NCI-H2196 (cell line): ENCODE results near the gene MYH11.
"Not testable (repeated sequence)": the region's sequence is repeated elsewhere in the genome, so short reads cannot be mapped to it uniquely, and the experiment has no call there.

Experiments
- DNase-seq: peaks from one replicate; lab custom pipeline; 2025; ENCODE audit not compliant: unreplicated experiment; lab: John Stamatoyannopoulos, UW

MYH11 gene

DNA sequence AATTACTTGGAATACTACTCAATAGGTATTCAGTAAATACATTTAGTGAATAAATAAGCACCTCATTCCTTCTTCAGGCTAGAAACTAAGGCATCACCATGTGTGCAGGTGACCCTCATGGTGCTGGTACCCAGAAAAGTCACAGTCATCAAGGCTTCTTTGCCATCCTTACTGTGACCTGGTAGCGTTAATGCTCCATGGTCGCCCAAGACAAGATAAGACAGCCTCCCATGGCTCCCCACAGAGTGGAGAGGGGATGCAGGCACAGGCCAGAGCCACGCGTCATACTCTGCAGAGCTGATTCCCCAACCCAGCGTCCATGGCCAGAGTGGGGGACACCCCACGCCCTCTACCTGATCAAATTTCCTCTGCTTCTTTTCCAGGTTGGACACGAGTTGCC lies 133.0 kb downstream of the MYH11 start:
- DNase-seq = no peak

DNA sequence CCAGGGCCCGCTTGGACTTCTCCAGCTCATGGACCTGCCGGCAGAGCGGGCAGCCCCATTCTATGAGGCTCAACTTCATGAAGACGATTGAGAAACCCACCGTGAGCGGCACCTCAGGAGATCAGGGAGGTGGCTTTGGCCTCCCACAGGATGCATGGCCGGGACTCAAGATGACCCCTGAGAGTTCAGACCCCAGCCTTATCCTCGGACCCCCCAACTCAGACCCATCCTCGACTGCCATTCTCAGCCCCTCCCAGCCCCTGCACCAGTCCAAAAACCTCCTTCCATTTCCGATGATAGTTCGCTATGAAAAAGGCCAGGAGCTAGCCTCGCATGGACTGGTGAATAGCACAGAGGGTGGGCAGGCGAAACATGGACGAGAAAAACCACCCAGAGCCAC lies 135.8 kb downstream of the MYH11 start:
- DNase-seq = no peak

DNA sequence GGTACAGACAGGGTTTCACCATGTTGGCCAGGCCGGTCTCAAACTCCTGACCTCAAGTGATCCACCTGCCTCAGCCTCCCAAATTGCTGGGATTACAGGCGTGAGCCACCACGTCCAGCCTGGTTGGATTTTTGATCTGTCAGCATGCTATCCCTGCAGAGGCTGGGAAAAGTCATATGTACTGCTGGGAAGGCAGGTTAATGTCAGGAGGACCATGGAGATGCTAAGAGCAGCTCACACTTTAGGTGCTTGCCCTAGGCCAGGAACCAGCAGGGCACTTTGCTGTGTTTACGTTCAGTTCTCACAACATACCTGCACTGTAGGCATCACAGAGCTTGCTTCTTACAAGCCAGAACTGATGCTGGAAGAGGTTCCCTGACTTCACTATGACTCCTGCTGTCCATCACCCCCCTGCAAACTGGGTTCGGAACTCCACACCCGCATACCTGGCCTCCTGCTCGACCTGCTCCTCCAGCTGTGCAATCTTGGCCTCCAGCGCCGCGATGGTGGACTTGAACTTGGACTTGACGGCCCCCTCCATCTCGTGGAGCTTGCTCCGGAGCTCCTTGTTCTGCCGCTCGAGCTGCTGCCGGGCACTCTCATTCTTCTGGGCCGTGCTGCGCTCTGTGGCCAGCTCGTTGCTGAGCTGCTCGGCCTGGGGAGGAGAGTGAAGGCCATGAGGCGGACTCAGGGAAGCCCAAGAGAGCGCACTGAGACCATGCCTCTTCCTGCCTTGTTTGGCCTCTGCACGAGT lies 140.0 kb downstream of the MYH11 start:
- DNase-seq = no peak

DNA sequence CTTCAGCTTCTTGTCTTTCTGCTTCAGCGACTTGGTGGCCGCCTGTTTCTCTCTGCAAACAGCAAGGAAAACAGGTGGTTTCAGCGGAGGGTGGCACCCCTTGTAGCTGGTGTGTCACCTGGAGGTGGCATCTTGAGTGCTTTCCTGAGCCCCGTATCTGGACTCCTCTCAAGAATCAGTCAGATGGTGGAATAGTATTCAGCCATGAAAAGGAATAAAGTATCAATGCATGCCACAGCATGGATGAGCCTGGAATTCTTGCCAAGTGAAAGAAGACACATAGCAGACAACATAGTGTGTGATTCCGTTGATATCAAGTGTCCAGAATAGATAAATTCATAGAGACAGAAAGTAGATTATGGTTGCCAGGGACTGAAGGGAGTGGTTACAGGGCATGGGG lies 141.6 kb downstream of the MYH11 start:
- no peak for DNase-seq

DNA sequence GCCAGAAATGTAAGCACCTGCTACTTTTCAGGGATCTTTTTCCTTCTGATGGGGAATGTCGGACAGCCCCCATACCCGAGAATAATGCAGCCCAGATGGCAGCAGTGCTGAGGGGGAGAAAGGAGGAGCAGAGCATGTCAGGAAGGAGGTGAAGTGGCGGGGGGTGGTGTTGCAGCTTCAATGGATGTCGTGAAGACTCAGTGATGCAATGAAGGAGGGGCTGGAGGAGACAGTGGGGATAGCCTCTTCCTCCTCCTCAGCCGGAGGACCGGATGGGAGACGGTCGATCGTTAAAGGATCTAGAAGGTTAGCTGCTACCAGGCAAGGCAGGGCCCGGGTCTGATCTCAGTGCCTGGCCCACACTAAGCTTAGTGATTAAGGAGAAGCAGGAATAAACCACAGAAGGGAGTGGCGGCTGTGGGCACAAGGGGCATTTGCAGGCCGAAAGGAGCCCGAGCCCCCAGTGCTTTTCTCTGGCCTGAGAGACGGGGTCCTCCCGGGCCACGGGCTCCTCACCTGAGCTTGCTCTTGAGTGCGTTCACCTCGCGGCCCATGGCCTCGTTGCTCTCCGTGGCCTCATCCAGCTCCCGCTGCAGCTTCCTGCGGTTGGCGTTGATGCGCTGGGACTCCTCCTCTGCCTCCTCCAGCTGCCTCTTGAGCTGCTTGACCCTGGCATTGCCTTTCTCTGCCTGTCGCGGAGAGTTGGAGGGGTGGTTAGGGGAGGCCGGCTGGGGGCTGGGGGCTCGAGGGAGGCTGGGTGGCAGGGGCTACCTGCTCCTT lies 142.2 kb downstream of the MYH11 start:
- no peak for DNase-seq

DNA sequence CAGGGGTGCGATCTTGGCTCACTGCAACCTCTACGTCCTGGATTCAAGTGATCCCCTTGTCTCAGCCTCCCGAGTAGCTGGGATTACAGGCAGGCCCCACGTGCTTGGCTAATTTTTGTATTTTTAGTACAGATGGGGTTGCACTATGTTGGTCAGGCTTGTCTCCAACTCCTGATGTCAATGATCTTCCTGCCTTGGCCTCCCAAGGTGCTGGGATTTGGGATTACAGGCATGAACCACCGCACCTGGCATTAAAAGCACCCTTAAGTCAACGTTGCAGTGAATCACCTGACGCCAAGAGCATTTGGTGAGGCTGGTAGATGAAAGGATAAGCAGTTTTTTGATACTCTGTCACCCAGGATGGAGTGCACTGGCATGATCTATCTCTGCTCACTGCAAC lies 147.8 kb downstream of the MYH11 start:
- no peak for DNase-seq

DNA sequence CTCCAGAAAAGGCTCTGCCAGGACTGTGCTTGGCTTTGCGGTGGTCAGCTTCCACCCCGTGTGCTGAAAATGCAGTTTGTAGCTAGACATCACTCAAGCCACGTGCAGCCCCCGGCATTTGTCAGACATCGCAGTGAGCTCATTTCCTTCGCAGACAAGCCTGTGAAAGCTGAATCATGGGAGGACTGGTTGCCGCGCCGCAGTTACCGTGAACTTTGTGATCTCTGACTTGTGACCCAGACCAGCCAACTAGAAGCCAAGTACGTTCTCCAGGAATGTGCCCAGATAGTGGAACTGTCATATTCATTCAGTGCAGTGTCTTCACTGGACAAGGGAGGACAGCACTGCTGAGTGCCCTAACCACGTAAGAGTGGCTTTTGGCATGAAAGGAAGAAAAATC lies 148.7 kb downstream of the MYH11 start:
- DNase-seq = no peak

DNA sequence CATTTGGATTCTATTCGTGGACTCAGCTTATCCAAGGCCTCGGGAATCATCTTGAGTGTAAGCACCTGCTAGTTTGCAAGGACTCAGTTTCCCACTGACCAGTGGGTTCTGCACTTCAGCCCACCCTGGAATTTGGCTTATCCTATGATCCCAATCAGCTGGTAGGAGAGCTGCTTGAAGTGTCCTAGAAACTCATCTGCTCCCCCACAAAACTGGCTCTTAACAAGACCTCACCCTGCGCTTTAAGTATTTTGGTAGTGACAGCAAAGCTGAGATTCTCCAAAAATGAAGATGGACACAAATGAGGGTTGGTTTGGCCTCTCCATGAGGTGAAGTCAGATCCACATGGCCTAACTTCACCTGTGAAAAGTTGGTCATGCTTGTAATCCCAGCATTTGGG lies 149.5 kb downstream of the MYH11 start:
- DNase-seq = no peak

DNA sequence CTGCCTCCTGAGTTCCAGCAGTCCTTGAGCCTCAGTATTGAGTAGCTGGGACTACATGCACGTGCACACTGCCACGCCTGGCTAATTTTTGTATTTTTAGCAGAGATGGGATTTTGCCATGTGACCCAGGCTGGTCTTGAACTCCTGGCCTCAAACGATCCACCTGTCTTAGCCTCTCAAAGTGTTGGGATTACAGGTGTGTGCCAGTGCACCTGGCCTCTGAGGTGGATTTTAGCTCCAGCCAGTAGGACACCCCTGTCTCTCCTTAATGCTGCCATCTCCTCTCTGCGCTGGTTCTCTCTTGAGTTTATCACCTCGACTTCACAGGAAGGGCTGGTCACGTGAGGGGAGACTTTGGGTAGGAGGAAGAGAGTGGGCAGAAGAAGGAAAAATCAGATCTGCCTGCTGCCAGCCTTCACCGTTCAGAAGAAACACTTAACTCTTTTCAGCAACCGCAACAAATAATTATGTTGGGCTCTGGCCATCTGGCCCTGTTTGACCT lies 151.7 kb downstream of the MYH11 start:
- DNase-seq = no peak

DNA sequence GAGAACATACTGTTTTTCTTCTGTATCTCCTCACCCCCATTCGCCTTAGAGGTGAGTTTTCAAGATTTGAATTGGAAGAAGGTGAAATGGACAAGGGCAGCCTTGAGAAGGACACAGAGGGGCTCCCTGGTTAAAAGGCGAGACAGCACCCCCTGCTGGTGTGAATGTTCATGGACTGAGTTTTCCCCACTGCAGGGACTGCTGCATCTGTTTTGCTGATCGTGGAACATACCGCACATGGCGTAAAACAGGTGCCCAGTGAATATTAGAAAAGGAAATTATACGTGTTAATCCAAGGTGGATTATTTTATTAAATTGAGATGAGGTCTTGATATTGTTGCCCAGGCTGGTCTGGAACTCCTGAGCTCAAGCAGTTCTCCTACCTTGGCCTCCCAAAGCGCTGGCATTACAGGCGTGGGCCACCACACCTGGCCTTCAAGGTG lies 152.3 kb downstream of the MYH11 start:
- peak; percentile 79 for DNase-seq

DNA sequence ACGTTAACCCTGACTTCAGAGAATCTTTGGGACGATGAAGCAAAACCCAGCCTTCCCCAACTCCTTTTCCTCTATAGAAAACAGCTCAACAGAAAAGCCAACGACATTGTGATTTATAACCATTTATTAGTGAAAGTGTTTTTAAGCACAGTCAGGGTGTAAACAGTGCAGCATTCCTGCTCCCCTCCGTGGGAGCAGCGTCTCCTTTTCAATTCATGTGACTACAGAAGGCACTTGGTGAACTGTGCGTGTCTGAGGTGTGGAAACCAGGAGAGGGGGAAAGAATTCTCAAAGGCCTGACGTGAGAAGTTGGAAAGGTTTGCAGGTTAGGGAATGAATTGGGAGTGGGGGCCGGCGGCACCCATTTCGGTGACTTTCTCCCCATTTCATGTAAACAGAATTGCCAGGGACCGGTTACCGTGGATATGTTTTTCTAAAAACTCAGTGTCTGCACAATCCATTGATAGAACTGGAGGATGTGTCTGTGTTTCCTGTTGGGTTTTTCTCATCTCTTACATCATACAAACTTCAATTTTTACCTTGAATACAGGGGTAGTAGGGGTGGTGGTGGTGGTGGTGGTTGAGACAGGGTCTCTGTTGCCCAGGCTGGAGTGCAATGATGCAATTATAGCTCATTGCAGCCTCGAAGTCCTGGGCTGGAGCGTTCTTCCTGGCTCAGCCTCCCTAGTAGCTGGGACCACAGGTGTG lies 153.6 kb downstream of the MYH11 start:
- no peak for DNase-seq

DNA sequence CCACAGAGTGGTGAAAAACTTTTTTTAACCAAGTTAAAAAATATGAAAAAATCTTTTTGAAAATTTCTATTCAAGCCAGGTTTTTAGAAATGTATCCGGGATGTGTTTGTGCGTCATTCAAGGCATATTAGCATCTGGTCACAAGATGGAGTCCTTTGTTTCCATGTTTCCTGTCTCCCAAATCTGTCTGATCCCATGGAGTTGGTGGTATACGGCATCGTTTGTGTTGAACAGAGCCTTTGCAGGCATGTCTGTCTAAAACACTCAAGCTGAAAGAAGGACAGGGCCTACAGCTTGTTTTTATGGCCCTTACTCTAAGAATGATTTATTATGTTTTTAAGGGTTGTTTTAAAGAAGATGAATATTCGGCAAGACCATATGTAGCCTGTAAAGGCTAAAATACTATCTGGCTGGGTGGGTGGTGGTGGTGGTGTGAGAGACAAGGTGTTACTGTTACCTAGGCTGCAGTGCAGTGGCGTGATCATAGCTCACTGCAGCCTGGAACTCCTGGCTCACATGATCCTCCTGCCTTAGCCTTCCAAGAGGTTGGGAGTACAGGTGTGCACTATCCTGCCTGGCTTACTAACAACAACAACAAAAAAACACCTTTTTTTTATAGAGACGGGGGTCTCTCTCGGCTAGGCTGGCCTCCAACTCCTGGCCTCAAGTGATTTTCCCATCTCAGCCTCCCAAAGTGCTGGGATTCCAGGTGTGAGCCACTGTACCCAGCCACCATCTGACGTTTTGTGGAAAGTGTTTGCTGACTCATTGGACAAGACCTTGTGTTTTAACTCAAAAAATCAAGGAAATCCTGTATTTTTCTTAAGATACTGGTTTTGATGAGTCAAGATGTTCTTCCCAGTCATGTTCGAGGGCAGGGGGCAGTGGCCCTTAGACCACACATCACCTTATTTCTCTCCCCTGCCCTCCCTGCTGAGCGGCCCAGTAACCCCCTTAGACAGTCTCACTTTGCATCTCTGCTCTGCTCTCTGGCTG lies 154.6 kb downstream of the MYH11 start:
- no peak for DNase-seq

DNA sequence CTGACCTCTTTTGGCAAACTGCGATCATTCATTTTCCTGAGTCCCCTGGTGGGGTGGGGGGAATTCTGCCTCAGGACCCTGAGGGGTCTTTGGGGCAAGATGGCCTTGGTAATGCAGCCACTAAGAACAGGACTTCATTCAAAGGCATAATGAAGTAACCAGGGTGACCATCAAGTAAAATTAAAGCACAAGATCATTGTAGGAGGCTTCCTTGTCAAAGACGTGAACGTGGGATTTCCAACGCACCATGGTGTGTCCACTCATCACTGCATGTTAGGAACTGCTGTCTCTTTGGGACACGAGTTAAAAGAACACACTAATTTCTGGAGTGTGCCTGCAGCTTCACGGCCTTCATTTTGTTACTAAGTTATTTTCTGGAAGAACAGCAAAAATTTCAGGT lies 155.5 kb downstream of the MYH11 start:
- no peak for DNase-seq

DNA sequence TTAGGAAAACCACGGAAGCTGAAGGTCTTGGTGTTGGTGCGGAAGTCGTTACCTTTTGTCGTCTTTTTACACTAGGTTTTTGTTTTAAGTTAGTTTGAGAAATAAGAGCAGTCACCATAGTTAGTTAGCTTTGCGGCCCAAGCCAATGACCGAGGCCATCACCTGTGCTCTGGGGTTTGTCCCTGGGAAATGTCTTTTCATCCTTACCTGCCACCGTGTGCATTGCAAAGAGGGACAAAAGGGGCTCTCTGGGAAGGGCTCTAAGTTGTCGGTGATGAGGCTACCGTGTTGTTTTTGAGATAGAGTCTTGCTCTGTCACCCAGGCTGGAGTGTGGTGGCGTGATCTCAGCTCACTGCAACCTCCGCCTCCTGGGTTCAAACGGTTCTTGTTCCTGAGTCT lies 157.0 kb downstream of the MYH11 start:
- no peak for DNase-seq

DNA sequence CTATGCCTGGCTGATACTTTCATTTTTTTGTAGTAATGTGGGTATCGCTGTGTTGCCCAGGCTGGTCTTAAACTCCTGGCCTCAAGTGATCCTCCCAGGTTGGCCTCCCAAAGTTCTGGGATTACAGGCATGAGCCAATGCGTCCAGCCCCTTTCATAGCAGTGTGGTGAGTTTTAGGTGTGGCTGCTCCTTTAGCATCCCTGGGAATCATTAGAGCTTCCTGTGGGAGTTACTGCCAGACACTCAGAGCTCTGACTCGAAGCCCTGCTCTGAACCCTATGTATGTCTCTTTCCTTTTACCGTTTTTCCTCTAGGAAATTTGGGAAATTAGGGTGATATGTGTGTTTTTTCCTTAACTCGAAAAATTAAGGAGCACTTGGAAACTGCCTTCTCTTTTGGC lies 162.3 kb downstream of the MYH11 start:
- DNase-seq = no peak

DNA sequence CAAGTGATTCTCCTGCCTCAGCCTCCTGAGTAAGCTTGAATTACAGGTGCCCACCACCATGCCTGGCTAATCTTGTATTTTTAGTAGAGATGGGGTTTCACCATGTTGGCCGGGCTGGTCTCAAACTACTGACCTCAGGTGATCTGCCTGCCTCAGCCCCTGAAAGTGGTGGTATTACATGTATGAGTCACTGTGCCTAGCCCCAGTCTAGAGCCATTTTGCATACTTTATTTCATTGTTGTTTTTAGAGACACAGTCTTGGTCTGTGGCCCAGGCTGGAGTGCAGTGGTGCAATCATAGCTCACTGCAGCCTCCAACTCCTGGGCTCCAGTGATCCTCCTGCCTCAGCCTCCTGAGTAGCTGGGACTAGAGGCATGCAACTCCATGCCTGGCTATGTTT lies 164.3 kb downstream of the MYH11 start:
- DNase-seq = not testable (repeated sequence)

DNA sequence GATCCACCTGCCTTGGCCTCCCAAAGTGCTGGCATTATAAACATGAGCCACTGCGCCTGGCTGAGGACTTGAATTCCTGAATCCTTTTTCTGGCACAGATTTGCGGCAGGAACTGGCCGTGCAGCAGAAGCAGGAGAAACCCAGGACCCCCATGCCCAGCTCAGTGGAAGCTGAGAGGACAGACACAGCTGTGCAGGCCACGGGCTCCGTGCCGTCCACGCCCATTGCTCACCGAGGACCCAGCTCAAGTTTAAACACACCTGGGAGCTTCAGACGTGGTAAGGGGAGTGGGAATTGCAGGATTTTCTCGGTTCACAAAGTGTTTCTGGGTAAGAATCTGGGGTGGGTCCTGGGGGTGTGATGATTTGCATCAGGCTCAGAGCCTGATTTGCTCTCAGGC lies 165.8 kb downstream of the MYH11 start:
- no peak for DNase-seq

DNA sequence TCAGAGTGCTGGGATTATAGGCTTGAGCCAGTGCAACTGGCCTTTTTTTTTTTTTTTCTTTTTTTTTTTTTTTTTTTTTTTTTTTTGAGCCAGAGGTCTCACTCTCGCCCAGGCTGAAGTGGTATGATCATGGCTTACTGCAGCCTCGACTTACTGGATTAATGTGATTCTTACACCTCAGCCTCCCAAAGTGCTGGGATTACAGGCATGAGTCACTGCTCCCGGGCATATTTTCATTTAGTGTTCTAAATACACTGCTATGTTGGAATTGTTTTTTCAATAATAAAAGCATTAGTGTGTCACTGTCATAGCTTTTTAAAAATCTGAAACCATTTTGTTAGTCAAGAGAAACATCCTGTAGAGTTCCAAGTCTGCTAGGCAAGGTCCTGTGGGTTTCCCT lies 166.5 kb downstream of the MYH11 start:
- DNase-seq = no peak

DNA sequence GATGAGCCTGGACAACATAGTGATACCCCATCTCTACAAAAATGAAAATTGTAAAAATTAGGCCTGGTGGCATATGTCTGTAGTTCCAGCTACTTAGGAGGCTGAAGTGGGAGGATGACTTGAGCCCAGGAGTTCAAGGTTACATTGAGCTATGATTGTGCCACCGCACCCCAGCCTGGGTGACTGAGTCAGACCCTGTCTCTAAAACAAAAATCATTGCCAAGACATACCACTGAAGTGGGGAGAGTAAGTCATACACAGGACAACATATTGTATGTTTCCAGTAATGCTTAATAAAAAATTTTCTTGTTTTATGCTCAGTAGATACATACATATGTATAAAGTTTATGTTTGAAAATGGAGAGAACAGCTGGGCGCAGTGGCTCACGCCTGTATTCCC lies 167.5 kb downstream of the MYH11 start:
- DNase-seq = no peak

DNA sequence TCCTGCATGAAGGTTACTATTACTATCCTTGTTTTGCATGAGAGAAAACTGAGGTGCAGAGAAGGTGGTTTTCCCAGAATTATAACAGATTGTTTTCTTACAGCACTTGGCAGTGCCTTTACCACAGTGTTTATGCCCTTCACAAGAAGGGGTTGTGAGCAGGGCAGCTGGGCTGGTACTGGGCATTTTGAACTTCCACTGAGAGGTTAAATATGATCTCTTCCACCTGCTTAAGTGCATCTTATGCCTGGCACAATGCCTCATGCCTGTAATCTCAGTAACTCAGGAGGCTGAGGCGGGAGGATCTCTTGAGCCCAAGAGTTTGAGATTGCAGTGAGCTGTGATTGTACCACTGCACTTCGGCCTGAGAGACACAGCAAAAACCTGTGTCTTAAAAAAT lies 170.5 kb downstream of the MYH11 start:
- peak; percentile 54 for DNase-seq
